Islet precursor cell (in vitro differentiated cells): ENCODE results near the gene TCF3.
A peak's percentile ranks its signal among the peaks of the same experiment; 100 is the strongest.

Source experiments
- DNase-seq: peaks from one replicate; pipeline ENCODE4 v3.0.0-alpha.2; 2018

TCF3 gene

DNA sequence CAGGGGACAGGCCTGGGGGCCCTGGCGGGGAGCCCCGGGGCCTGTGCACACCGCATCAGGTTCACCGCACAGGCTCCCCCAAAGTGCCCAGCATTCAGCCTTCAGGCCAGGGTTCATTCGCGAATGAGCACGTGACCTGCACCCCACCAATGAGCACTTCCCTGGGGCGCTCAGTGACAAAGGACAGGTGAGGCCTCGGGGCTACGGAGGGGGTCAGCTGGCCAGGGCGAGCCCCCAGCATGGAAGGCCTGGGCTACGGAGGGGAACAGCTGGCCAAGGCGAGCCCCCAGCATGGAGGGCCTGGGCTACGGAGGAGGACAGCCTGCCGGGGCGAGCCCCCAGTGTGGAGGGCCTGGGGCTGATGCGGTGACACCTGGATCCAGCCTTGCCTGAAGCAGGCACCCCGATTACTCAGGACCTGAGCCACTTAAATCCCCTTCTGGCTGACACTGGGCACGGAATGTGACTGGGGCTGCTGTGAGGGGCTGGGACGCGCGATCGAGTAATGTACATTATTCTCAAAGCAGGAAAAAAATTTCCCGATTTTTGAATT is 23.1 kb downstream of the TCF3 start:
- DNase-seq = no peak

DNA sequence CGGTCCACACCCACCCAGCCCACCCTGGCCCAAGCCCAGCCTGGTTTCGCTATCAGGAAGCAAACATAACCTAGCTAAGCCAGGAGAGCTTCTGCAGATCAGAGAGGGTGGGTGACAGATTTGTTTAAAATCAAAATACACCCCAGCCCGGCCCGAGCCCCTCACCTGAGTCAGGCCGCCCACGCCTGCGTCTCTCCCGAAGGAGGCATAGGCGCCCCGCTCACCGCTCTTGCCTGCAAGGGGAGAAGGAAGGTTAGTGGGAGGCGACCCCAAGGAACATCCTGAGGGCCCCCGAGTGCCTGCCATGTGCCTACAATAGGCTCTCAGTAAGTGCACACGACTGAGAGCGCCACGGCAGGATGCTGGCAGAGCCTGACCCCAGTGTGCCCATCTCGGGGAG is 25.2 kb downstream of the TCF3 start:
- no peak for DNase-seq

GRCh38 chr19:1626417-1627010 is 25.9 kb downstream of the TCF3 start:
- no peak for DNase-seq

DNA sequence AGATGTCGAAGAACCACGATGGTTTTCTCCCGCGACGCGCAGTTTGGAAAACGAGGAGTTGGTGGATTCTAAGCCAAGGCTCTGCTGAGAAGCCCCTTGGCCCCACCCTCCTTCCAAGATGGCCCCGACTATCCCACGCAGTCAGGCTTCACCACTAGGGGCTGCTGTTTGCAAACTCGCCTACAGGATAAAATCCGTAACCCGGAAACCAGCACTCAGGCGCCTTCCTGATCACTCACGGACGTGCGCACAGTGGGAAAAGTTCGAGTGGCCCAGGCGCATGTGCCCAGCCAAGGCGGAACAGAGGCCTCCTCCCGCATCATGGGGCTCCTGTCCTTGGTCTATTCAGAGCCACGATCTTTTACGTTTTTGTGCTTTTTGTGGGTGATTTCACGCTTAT is 28.0 kb downstream of the TCF3 start:
- peak; percentile 83 for DNase-seq

GRCh38 chr19:1622541-1622940 is 29.9 kb downstream of the TCF3 start:
- no peak for DNase-seq

GRCh38 chr19:1622007-1622406 is 30.4 kb downstream of the TCF3 start:
- no peak for DNase-seq

DNA sequence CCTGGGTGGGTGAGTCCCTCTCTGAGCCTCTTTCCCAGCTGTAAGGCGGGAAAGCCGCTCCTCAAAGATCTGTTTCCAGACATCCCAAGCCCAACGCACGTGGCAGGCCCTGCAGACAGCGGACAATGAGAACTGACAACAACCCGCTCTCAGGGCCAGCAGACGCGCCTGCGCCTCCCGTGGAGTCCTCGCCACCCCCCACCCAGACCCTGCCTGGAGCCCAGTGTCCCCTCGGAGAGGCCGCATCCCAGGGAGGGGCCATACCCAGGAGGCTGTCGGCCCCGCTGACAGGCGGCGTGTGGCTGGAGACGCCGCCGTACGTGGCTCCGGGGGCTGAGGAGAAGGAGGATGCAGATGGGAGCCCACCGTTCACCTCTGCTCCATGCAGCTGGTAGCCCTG is 30.8 kb downstream of the TCF3 start:
- DNase-seq = no peak

- DNase-seq = no peak
These were observed 31.4 kb downstream of the TCF3 start for GRCh38 chr19:1621021-1621420.

DNA sequence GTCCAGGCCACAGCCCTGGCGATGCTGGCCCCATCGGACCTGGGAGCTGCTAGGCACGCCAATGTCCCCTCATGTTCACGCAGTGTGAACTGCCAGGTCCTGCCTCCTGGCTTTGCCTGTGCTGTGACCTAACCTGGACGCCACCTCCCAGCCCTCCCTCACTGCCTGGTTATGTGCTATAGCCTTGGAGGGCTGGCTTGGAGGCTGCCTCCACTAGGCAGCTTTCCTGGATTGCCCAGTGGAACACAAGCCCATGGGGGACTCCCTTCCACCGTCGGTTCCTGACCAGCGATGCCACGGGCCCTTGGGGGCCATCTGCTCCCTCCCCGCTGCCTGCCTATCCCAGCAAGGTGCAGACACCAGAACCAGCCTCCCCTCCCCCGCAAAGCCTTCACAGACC is 31.9 kb downstream of the TCF3 start:
- no peak for DNase-seq

DNA sequence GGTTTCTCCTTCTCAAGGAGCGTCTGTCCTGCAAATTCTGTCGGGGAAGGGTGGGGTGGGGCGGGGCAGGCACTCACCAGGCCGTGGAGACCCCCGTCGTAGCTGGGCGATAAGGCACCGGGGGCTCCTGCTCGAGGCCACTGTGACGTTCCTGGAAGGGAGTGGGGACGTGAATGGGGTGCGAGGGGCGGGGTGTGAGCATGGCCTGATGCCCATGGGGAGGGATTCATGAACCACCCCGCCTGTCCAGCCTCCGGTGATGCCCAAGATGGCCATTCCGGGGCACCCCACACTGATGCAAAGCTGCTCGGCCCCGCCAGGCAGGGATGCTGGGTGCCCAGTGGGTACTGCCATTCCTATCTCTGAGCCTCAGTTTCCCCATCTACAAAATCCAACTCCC is 32.7 kb downstream of the TCF3 start:
- no peak for DNase-seq

DNA sequence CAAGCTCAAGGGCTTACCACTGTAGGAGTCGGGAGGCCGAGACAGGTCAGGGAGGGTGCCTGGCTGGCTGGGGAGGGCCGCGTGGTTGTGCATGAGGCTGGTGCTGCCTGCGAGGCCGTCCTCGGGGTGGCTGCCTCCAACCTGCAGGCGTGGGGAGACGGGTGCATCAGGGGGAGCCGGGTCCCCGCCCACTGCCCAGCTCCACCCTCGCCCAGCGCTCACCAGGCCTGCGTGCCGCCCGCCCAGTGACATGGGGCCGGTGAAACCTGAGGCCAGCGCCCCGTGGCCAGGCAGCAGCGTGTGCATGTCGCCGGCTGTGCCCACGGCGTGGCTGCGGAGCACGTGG is 33.3 kb downstream of the TCF3 start:
- no peak for DNase-seq

DNA sequence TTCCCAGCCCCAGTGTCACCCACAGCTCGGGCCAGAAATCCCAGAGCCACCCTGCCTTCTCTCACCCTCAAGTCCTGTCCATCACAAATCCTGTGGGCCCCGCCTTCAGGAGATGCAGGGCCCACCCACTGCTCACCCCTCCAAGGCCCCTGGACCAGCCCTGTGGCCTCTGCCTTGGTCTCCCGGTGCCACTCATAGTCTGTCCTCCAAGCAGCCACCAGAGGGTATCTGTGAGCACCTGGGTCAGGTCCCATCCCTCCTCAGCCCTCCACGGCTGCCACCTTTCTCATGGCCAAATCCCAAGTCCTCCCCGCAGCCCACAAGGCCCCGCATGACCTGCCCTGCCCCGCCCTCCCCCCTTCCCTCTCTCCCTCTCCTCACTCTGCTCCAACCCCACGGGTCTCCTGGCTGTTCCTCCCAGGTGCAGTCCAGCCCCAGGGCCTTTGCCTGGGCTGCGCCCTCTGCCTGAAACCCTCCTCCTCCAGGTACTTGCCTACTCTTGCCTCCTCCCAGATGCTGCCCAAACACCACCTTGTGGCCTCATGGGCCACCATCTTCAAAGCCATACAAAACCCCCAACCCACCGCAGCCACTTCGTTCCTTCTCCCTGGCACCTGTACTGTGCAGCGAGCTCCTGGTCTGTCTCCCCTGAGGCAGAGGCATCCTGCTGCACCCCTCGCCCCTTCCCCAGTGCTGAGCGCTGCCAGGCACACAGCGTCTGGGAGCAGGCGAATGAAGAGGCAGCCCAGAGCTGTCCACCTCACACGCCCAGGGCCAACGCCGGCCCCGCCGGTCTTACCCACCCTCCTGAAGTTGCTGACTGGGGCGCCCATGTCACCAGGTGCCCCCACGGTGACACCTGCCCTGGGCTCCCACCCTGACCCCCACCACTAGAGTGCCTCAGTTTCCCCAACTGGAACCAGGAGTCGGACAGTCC is 34.0 kb downstream of the TCF3 start:
- peak; percentile 74 for DNase-seq

DNA sequence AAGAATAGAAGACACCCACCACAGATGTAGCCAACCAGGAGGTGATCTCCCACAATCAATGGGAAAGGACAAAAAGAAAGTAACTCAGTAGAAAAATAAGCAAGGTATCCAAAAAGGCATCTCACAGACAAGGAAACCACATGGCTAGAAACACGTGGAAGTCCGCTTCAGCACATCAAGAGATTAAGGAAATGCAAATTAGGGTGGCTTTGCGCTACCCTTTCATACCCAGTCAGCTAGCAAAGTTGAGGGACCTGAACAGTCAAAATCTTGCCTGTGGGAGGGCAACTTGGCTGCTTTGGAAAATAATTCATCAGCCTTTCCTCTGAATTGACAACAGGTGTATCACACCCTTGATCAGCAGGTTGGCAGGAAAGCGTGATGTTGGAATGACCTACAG is 35.5 kb downstream of the TCF3 start:
- no peak for DNase-seq

GRCh38 chr19:1616396-1616795 is 36.0 kb downstream of the TCF3 start:
- DNase-seq = no peak

- no peak for DNase-seq
These were observed 37.2 kb downstream of the TCF3 start for GRCh38 chr19:1615156-1615765.

- no peak for DNase-seq
These were observed 38.4 kb downstream of the TCF3 start for GRCh38 chr19:1613808-1614570.

DNA sequence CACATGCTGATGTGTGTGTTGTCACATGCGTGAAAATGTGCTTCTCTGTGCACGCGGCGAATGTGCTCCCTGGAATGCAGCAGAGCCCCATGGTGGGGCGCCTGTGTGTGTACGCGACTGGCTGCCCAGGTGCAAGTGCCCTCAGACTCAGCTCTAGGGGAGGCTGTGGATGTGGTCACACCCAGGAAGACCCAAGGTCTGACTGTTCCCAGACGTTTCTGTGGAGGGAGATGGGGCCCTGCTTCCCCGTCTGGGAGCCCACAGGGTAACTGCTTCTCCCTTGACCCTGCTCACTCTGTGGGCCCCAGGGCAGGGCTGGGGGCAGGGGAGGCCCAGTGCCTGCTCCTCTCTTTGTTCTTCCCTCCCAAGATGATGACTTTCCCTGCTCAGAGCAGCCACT is 39.3 kb downstream of the TCF3 start:
- DNase-seq = no peak

GRCh38 chr19:1612114-1613086 is 40.0 kb downstream of the TCF3 start:
- DNase-seq = no peak

GRCh38 chr19:1611353-1611752 is 41.1 kb downstream of the TCF3 start:
- DNase-seq = no peak

DNA sequence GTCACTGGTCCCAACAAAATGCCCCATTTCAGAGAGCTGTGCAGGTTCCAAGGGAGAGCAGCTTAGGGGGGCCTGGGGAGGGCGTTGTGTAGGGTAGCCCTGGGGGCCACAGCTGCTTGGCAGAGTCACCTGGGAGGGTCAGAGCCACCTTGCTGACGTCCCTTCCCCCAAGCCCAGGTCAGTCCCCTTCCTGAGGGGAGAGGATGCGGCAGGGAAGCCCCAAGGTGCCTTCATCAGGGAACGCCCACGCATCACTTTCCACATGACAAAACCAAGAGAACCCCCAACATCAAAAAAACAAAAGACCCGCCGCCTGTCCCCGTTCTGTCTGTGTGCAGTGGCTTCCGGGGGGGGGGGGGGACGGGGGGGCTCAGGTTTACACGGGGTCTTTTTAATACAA is 41.8 kb downstream of the TCF3 start:
- DNase-seq = no peak

GRCh38 chr19:1609680-1610474 is 42.5 kb downstream of the TCF3 start:
- no peak for DNase-seq
